Measurements from ENCODE around the gene ASGR1.

Gene ASGR1

DNA sequence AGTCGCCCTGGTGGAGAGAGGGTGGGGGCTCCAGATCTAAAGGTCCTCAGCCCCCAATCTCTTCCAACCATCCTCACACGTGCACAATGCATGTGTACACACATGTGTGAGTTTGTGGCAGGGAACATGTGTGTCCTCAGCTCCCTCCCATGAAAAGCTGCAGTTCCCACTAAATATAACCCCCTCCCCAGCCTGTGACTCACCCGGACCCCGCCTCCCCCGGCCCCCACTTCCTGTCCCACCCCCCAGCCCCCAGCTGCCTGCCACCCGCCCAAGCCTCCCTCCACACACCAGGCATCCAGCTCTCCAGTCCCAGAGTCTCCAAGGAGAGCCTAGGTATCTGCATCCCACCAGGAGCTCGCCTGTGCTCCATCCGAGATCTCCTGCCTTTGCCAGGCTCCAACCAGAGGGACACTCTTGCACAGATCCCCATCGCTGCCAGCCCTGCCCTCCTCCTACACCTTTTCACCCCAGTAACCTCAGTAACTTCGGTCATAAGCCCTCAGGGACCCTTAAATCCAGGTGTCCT, 36.5 kb upstream of the ASGR1 start:
- peak overlapping the region in 1 of 2 donors; percentile 21 for H3K9ac ChIP-seq (ENCODE audit: low read depth in 1 of 2, low read length in 2 of 2)
- no peaks in the 10 kb centered on the region for H3K36me3 ChIP-seq (ENCODE audit: control insufficient read depth in 1 of 2, insufficient read depth in 2 of 2, low read length in 2 of 2)
- H3K27me3 ChIP-seq (ENCODE audit: control insufficient read depth in 1 of 2, insufficient read depth in 2 of 2, low read length in 2 of 2): peaks cover 0 to 4% of the 10 kb centered on the region in 2 donors
- H3K4me1 ChIP-seq (ENCODE audit: control insufficient read depth in 1 of 2, insufficient read depth in 2 of 2, low read length in 2 of 2): peaks cover 29 to 48% of the 10 kb centered on the region in 2 donors
- H3K27ac ChIP-seq (ENCODE audit: low read depth, low read length): no peak overlapping the region
- no peak overlapping the region for H3K4me3 ChIP-seq (ENCODE audit: low read depth in 1 of 2, low read length in 2 of 2)
- H3K9me3 ChIP-seq (ENCODE audit: control insufficient read depth in 1 of 2, low read length in 2 of 2): no peaks in the 10 kb centered on the region

DNA sequence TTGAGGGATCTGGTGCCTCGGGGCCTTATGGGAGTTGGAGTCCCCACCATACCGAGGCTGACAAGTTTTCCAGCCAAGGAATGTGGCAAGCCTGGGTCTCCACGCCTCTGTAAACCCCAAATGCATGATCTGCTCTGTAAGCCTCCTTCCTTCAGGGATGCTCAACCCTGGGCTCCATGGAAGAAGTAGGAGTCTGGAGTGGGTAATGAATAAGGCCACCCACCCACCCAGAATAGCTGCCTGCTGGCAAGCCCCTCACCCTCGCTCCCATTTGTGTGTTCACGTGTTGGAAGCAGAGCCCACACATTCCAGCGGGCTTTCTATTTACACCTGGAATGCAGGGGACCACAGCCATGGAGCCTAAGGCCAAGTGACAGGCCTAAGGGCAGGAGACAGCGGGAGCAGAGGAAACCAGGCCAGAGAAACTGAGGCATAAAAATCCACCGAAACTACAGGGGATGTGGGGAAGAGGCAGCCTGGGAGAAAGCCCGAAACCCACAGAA, 36.0 kb upstream of the ASGR1 start:
- H3K4me1 ChIP-seq (ENCODE audit: control insufficient read depth in 1 of 2, insufficient read depth in 2 of 2, low read length in 2 of 2): peaks cover 25 to 42% of the 10 kb centered on the region in 2 donors
- no peaks in the 10 kb centered on the region for H3K9me3 ChIP-seq (ENCODE audit: control insufficient read depth in 1 of 2, low read length in 2 of 2)
- H3K9ac ChIP-seq (ENCODE audit: low read depth in 1 of 2, low read length in 2 of 2): peak overlapping the region in 1 of 2 donors; percentile 21
- H3K4me3 ChIP-seq (ENCODE audit: low read depth in 1 of 2, low read length in 2 of 2): peak overlapping the region; percentile 56 to 62
- H3K36me3 ChIP-seq (ENCODE audit: control insufficient read depth in 1 of 2, insufficient read depth in 2 of 2, low read length in 2 of 2): no peaks in the 10 kb centered on the region
- peak overlapping the region; percentile 75 for H3K27ac ChIP-seq (ENCODE audit: low read depth, low read length)
- H3K27me3 ChIP-seq (ENCODE audit: control insufficient read depth in 1 of 2, insufficient read depth in 2 of 2, low read length in 2 of 2): peaks cover 0 to 4% of the 10 kb centered on the region in 2 donors

DNA sequence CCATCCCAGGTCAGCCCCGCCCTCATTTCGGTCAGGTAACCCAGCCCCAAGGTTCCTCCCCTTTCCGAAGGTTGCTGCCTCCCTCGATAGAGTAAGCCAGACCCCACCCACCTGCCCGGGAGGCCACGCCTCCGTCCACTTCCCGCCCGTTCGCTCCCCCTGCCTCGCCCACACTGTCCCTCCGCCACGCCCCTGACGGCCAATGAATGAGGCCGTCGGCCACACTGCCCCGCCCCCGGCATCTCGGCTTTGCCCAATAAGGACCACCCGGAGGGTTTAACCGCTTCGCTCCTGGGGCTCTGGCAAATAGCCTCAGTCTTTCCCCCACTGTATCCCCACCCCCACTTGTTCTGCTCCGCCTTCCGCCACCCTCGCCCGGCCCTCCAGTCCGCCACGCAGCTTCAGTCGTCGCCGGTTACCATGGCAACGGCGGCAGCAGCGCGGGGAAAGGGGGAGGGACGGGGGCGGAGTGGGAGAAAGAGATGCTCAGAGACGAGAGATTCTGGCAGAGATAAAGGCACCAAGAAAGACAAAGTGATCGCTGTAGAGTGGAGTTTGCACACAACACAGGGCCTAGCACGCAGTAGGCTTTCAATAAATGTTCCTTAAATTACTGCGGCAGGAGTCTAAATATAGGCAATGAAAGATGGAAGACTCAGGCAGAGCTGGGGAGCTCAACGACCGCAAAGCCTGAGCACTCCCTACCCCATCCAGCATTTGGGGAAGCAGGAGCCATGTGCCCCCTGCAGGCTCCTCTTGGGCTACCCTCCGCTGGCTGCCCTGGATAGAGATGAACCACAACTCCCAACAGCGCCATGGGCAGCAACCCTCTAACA, 35.3 kb upstream of the ASGR1 start:
- no peaks in the 10 kb centered on the region for H3K36me3 ChIP-seq (ENCODE audit: control insufficient read depth in 1 of 2, insufficient read depth in 2 of 2, low read length in 2 of 2)
- peak overlapping the region; percentile 56 to 62 for H3K4me3 ChIP-seq (ENCODE audit: low read depth in 1 of 2, low read length in 2 of 2)
- H3K27me3 ChIP-seq (ENCODE audit: control insufficient read depth in 1 of 2, insufficient read depth in 2 of 2, low read length in 2 of 2): peaks cover 0 to 4% of the 10 kb centered on the region in 2 donors
- H3K9ac ChIP-seq (ENCODE audit: low read depth in 1 of 2, low read length in 2 of 2): peak overlapping the region; percentile 2 to 21
- H3K9me3 ChIP-seq (ENCODE audit: control insufficient read depth in 1 of 2, low read length in 2 of 2): no peaks in the 10 kb centered on the region
- H3K4me1 ChIP-seq (ENCODE audit: control insufficient read depth in 1 of 2, insufficient read depth in 2 of 2, low read length in 2 of 2): peaks cover 24 to 41% of the 10 kb centered on the region in 2 donors
- peak overlapping the region; percentile 75 for H3K27ac ChIP-seq (ENCODE audit: low read depth, low read length)

GRCh38 chr17:7213895-7214299, 34.7 kb upstream of the ASGR1 start:
- peaks cover 18 to 35% of the 10 kb centered on the region in 2 donors for H3K4me1 ChIP-seq (ENCODE audit: control insufficient read depth in 1 of 2, insufficient read depth in 2 of 2, low read length in 2 of 2)

DNA sequence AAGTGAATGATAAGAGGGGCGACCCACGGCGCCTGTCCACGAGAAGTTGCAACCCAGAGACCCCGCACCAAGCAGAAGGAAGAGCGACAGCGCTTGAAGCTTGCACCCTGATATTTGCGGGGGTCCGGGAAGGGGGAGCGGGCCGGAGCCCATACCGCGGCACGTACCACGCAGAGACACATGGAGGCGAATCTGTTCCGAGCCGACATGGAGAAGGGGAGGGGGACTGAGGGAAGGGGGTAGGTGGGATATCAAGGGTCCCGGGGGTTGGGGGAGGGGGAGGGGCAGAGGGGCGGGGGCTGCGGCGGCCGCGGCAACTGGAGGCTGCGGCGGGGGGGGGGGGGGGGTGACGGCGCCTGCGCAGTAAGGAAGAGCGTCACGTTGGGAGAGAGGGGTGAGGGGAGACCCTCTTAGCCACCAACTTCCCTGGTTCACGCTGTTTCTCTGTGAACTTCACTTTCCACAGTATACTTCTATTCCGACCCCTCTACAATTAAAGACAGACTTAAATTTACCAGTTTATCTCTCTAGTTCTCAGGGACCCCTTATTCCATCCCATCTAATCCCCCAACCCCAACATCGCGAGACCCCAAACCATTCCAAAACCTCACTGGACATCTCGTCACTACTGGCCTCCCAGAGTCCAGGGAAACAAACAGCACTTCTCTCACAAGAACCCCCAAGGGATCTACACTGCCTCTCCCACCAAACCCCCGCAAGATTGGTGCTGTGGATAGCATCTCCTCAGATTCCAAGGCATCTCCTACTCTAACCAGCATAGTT, 32.5 kb upstream of the ASGR1 start:
- peaks cover 7 to 24% of the 10 kb centered on the region in 2 donors for H3K4me1 ChIP-seq (ENCODE audit: control insufficient read depth in 1 of 2, insufficient read depth in 2 of 2, low read length in 2 of 2)
- H3K9me3 ChIP-seq (ENCODE audit: control insufficient read depth in 1 of 2, low read length in 2 of 2): no peaks in the 10 kb centered on the region
- H3K4me3 ChIP-seq (ENCODE audit: low read depth in 1 of 2, low read length in 2 of 2): no peak overlapping the region
- H3K9ac ChIP-seq (ENCODE audit: low read depth in 1 of 2, low read length in 2 of 2): no peak overlapping the region
- H3K27me3 ChIP-seq (ENCODE audit: control insufficient read depth in 1 of 2, insufficient read depth in 2 of 2, low read length in 2 of 2): peaks cover 0 to 4% of the 10 kb centered on the region in 2 donors
- H3K27ac ChIP-seq (ENCODE audit: low read depth, low read length): no peak overlapping the region
- H3K36me3 ChIP-seq (ENCODE audit: control insufficient read depth in 1 of 2, insufficient read depth in 2 of 2, low read length in 2 of 2): no peaks in the 10 kb centered on the region

More at GRCh38 chr17:7213895-7214299, 34.7 kb upstream of the ASGR1 start:
- no peaks in the 10 kb centered on the region for H3K36me3 ChIP-seq (ENCODE audit: control insufficient read depth in 1 of 2, insufficient read depth in 2 of 2, low read length in 2 of 2)
- H3K27me3 ChIP-seq (ENCODE audit: control insufficient read depth in 1 of 2, insufficient read depth in 2 of 2, low read length in 2 of 2): peaks cover 0 to 4% of the 10 kb centered on the region in 2 donors
- H3K27ac ChIP-seq (ENCODE audit: low read depth, low read length): peak overlapping the region; percentile 32
- H3K9ac ChIP-seq (ENCODE audit: low read depth in 1 of 2, low read length in 2 of 2): peak overlapping the region in 1 of 2 donors; percentile 7
- no peaks in the 10 kb centered on the region for H3K9me3 ChIP-seq (ENCODE audit: control insufficient read depth in 1 of 2, low read length in 2 of 2)
- H3K4me3 ChIP-seq (ENCODE audit: low read depth in 1 of 2, low read length in 2 of 2): peak overlapping the region; percentile 56 to 62

DNA sequence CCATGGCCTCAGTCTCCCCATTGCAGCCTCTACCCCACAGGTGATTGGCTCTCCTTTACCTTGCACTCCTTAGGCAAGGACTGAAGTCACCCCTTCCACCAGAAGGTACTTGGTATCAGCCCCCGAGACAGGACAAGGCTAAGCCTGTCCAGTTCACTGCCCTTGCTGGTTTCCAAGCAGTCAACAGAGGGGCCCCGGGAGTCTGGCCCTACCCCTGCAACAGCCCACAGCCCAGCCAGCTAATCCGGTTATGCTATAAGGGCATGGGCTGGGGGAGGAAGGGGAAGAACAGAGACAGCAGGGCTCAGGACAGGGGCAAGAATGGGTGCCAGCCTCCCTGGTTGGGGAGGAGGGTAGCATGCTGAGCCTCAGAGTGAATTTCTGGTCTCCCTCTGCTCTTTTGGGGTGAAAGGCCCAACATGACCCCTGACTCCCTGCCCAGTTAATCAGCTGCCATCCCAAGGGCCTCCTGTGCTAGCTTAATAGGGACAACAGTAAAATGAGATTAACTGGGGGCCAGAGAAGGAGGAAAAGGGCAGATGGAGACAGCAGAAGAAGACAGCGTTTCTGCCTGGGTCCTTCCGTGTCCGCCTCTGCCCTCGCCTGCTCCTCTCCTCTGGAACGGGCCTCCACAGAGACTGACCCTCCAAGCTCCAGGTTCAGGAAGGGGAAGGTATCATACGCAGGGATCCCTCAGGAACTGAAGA, 29.7 kb upstream of the ASGR1 start:
- H3K27me3 ChIP-seq (ENCODE audit: control insufficient read depth in 1 of 2, insufficient read depth in 2 of 2, low read length in 2 of 2): peaks cover 0 to 4% of the 10 kb centered on the region in 2 donors
- H3K4me1 ChIP-seq (ENCODE audit: control insufficient read depth in 1 of 2, insufficient read depth in 2 of 2, low read length in 2 of 2): peaks cover 4 to 17% of the 10 kb centered on the region in 2 donors
- H3K36me3 ChIP-seq (ENCODE audit: control insufficient read depth in 1 of 2, insufficient read depth in 2 of 2, low read length in 2 of 2): no peaks in the 10 kb centered on the region
- H3K27ac ChIP-seq (ENCODE audit: low read depth, low read length): no peak overlapping the region
- H3K9ac ChIP-seq (ENCODE audit: low read depth in 1 of 2, low read length in 2 of 2): no peak overlapping the region
- H3K9me3 ChIP-seq (ENCODE audit: control insufficient read depth in 1 of 2, low read length in 2 of 2): no peaks in the 10 kb centered on the region
- no peak overlapping the region for H3K4me3 ChIP-seq (ENCODE audit: low read depth in 1 of 2, low read length in 2 of 2)

DNA sequence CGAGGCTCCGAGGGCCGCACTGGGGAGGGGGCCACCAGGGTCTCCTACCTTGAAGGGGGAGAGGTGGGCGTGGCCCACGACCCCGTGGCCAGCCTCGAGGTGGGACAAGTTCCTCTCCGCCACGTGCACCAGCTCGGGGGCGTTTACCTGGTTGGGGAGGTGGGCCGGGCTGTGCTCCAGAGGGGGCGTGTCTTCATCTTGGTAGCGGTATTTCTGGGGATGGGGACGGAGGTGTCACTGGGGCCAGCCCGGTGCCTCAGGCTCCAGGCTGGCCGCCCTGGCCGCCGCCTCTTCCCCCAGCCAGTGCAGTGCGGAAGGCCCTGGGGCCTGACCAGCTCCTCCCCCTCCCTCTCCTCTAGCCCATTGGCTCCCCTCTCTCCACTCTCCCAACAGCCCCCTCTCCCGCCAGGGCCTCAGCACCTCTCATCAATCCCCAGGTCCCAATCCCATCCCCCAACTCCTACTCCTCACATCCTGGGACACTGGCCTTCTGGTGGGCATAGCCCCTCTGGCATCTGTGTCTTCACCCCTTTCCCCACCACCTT, 28.9 kb upstream of the ASGR1 start:
- Histone ChIP-seq H3K4me3 (ENCODE audit: low read depth in 1 of 2, low read length in 2 of 2) (no peak overlapping the region), H3K4me1 (ENCODE audit: control insufficient read depth in 1 of 2, insufficient read depth in 2 of 2, low read length in 2 of 2) (peaks cover 0 to 14% of the 10 kb centered on the region in 2 donors), H3K36me3 (ENCODE audit: control insufficient read depth in 1 of 2, insufficient read depth in 2 of 2, low read length in 2 of 2) (no peaks in the 10 kb centered on the region), H3K9ac (ENCODE audit: low read depth in 1 of 2, low read length in 2 of 2) (no peak overlapping the region), H3K27ac (ENCODE audit: low read depth, low read length) (no peak overlapping the region), H3K9me3 (ENCODE audit: control insufficient read depth in 1 of 2, low read length in 2 of 2) (no peaks in the 10 kb centered on the region), H3K27me3 (ENCODE audit: control insufficient read depth in 1 of 2, insufficient read depth in 2 of 2, low read length in 2 of 2) (peaks cover 0 to 4% of the 10 kb centered on the region in 2 donors)

GRCh38 chr17:7207120-7208001, 28.2 kb upstream of the ASGR1 start:
- Histone ChIP-seq H3K36me3 (ENCODE audit: control insufficient read depth in 1 of 2, insufficient read depth in 2 of 2, low read length in 2 of 2) (peaks cover 0 to 5% of the 10 kb centered on the region in 2 donors), H3K9ac (ENCODE audit: low read depth in 1 of 2, low read length in 2 of 2) (no peak overlapping the region), H3K4me3 (ENCODE audit: low read depth in 1 of 2, low read length in 2 of 2) (no peak overlapping the region), H3K9me3 (ENCODE audit: control insufficient read depth in 1 of 2, low read length in 2 of 2) (no peaks in the 10 kb centered on the region), H3K27me3 (ENCODE audit: control insufficient read depth in 1 of 2, insufficient read depth in 2 of 2, low read length in 2 of 2) (peaks cover 0 to 4% of the 10 kb centered on the region in 2 donors), H3K4me1 (ENCODE audit: control insufficient read depth in 1 of 2, insufficient read depth in 2 of 2, low read length in 2 of 2) (peaks cover 0 to 14% of the 10 kb centered on the region in 2 donors), H3K27ac (ENCODE audit: low read depth, low read length) (no peak overlapping the region)

All from duodenal mucosa (tissue), 2 donors.